PC-3 (cell line): ENCODE measurements around the gene IL17RC. TPM values are rescaled to one million over a fixed set of nuclear protein-coding genes. Genes with fewer than 3 reads are reported as not detected.

Source experiments
- ATAC-seq: fragments of 200-7000 bp; cut with Tn5 transposase; 2 replicates; pipeline ENCODE4 v1.9.1; 2020; ENCODE audit warnings: mild to moderate bottlenecking, moderate library complexity
- BruUV-seq: library from RNA; stranded (reverse); fragments of 400-500 nt; replicated peaks from 2 replicates; lab custom pipeline; 2021; lab: Mats Ljungman, UMichigan
- CTCF ChIA-PET: fragments of 300-600 bp; sonication (Branson Sonifier 250); formaldehyde crosslinking; loops from one replicate; lab custom pipeline; 2022; ENCODE audit warnings: antibody characterized with exemption; lab: Charles Lee
- POLR2A ChIA-PET: fragments of 300-600 bp; sonication (Branson Sonifier 250); formaldehyde crosslinking; loops from one replicate; lab custom pipeline; 2022; ENCODE audit warnings: antibody characterized with exemption; ENCODE audit not compliant: unreplicated experiment; lab: Charles Lee
- DNase-seq: peaks from one replicate; pipeline ENCODE4 v3.0.0-alpha.2; 2015
- H2AFZ ChIP-seq: fragments of 300-600 bp; sonication (generic); 2 replicates; pipeline ENCODE4 v1.6.0; 2016; ENCODE audit warnings: antibody characterized with exemption, low read length
- H3F3A ChIP-seq: fragments of 300-600 bp; sonication (generic); one replicate; pipeline ENCODE4 v1.6.0; 2017; ENCODE audit warnings: antibody characterized with exemption, low read length, control low read depth, mild to moderate bottlenecking; ENCODE audit not compliant: unreplicated experiment
- H3K27ac ChIP-seq: fragments of 300-600 bp; sonication (generic); 2 replicates; pipeline ENCODE4 v1.5.1; 2016; ENCODE audit warnings: mild to moderate bottlenecking, low read length
- H3K27me3 ChIP-seq: fragments of 300-600 bp; sonication (generic); 2 replicates; pipeline ENCODE4 v1.6.1; 2016; ENCODE audit warnings: low read length, mixed read lengths
- H3K36me3 ChIP-seq: fragments of 300-600 bp; sonication (generic); 2 replicates; pipeline ENCODE4 v1.6.1; 2016; ENCODE audit warnings: low read depth, mixed run types, low read length, mixed read lengths
- H3K4me1 ChIP-seq: fragments of 300-600 bp; sonication (generic); 2 replicates; pipeline ENCODE4 v1.5.1; 2016; ENCODE audit warnings: low read length; ENCODE audit not compliant: insufficient read depth
- H3K4me2 ChIP-seq: fragments of 300-600 bp; sonication (generic); 2 replicates; pipeline ENCODE4 v1.6.0; 2016; ENCODE audit warnings: low read length
- H3K4me3 ChIP-seq: fragments of 300-600 bp; sonication (generic); 2 replicates; pipeline ENCODE4 v1.5.1; 2016; ENCODE audit warnings: mild to moderate bottlenecking, low read length, mixed read lengths
- H3K79me2 ChIP-seq: fragments of 300-600 bp; sonication (generic); 2 replicates; pipeline ENCODE4 v1.6.1; 2017; ENCODE audit warnings: low read length, mixed read lengths
- H3K9ac ChIP-seq: fragments of 300-600 bp; sonication (generic); 2 replicates; pipeline ENCODE4 v1.6.0; 2016; ENCODE audit warnings: mild to moderate bottlenecking, low read length
- H3K9me2 ChIP-seq: fragments of 300-600 bp; sonication (generic); replicated peaks from 2 replicates; pipeline ENCODE4 v1.6.1; 2016; ENCODE audit warnings: mixed run types, low read length, mixed read lengths
- H3K9me3 ChIP-seq: fragments of 300-600 bp; sonication (generic); 2 replicates; pipeline ENCODE4 v1.6.1; 2016; ENCODE audit warnings: low read length, mixed read lengths
- H4K20me1 ChIP-seq: fragments of 300-600 bp; sonication (generic); 2 replicates; pipeline ENCODE4 v1.6.1; 2016; ENCODE audit warnings: low read length, mixed read lengths
- CTCF ChIP-seq: fragments of 300-600 bp; sonication (generic); conservative IDR thresholded peaks from 2 replicates; pipeline ENCODE4 v1.5.1; 2017; ENCODE audit warnings: antibody characterized with exemption, low read depth, mild to moderate bottlenecking, low read length
- EZH2 ChIP-seq: fragments of 300-600 bp; sonication (generic); IDR thresholded peaks from one replicate; pipeline ENCODE4 v1.6.1; 2017; ENCODE audit warnings: antibody characterized with exemption, mild to moderate bottlenecking, low read length; ENCODE audit not compliant: unreplicated experiment
- EZH2phosphoT487 ChIP-seq: fragments of 300-600 bp; sonication (generic); IDR thresholded peaks from 2 replicates; pipeline ENCODE4 v1.6.1; 2018; ENCODE audit warnings: mild to moderate bottlenecking, antibody characterized with exemption, low read length, borderline replicate concordance
- intact Hi-C: fragments of 100-400 bp; cut with micrococcal nuclease; formaldehyde crosslinking; loops from 2 replicates; pipeline ENCODE4 v1.9.0; 2023
- total RNA-seq: library from RNA; depleted of rRNA; stranded (reverse); fragments of >200 nt; gene quantifications from 2 replicates; pipeline ENCODE4 v1.2.3, GENCODE V29; 2014

Gene IL17RC
- total RNA-seq, 1 experiment from 2014 or later = 116 TPM

GRCh38 chr3:9946112-9947024 lies 29.5 kb downstream of the IL17RC start:
- H3K27me3 ChIP-seq = no peaks in the 10 kb centered on the region
- TF ChIP-seq EZH2 (no peak), CTCF (peak; percentile 71), EZH2phosphoT487 (no peak)
- peak overlapping the region; percentile 72 for H3K9ac ChIP-seq
- H3K79me2 ChIP-seq = peaks cover 21% of the 10 kb centered on the region
- ATAC-seq = peak; percentile 76
- peak overlapping the region; percentile 89 for H2AFZ ChIP-seq
- no peaks in the 10 kb centered on the region; the same call in 1 of the 2 replicates for H3K36me3 ChIP-seq
- ChIA-PET CTCF (interaction anchor here (0.5 to 1.6 kb wide), 22 partner anchors 10 to 881 kb away, joined by 3 to 24 read pairs (median 4); partner anchors contain the start of gene CRELD1), POLR2A (interaction anchor here (0.6 to 1.1 kb wide), 9 partner anchors 10 to 237 kb away, joined by 3 to 6 read pairs (median 4); partner anchors contain the start of gene CRELD1)
- TSS peak; percentile 45 for BruUV-seq
- H3K4me3 ChIP-seq = peak overlapping the region; percentile 91
- peaks cover 33% of the 10 kb centered on the region for H3K4me1 ChIP-seq
- H4K20me1 ChIP-seq = no peaks in the 10 kb centered on the region
- intact Hi-C loops = loop anchor here (1.0 to 5.0 kb wide), 5 partner anchors 24 to 98 kb away; partner anchors contain the start of gene FANCD2
- no peaks in the 10 kb centered on the region for H3F3A ChIP-seq
- peak overlapping the region; percentile 98 for H3K4me2 ChIP-seq
- H3K9me2 ChIP-seq = no peaks in the 10 kb centered on the region
- peak; percentile 96 for DNase-seq
- no peaks in the 10 kb centered on the region for H3K9me3 ChIP-seq
- H3K27ac ChIP-seq = peak overlapping the region; percentile 21; the same call in 1 of the 2 replicates

GRCh38 chr3:9947025-9947995 lies 30.4 kb downstream of the IL17RC start:
- intact Hi-C loops = loop anchor here (1.0 to 5.0 kb wide), 3 partner anchors 23 to 80 kb away; partner anchors contain the start of gene FANCD2

More at GRCh38 chr3:9947025-9947995, 30.4 kb downstream of the IL17RC start:
- peak overlapping the region; percentile 21; the same call in 1 of the 2 replicates for H3K27ac ChIP-seq
- H3K4me1 ChIP-seq = peaks cover 38% of the 10 kb centered on the region
- no peaks in the 10 kb centered on the region for H3K9me3 ChIP-seq
- CTCF ChIA-PET = interaction anchor here (0.7 to 1.6 kb wide), 11 partner anchors 9 to 245 kb away, joined by 3 to 24 read pairs (median 5); partner anchors contain the start of gene CRELD1
- no peaks in the 10 kb centered on the region for H4K20me1 ChIP-seq
- peak overlapping the region; percentile 89 for H2AFZ ChIP-seq
- H3K4me2 ChIP-seq = peak overlapping the region; percentile 98
- no peaks in the 10 kb centered on the region; the same call in 1 of the 2 replicates for H3K36me3 ChIP-seq
- no peaks in the 10 kb centered on the region for H3F3A ChIP-seq
- no TSS peak for BruUV-seq
- H3K9ac ChIP-seq = peak overlapping the region; percentile 72
- no peaks in the 10 kb centered on the region for H3K9me2 ChIP-seq
- peaks cover 21% of the 10 kb centered on the region for H3K79me2 ChIP-seq
- POLR2A ChIA-PET = interaction anchor here (0.7 to 1.1 kb wide), 3 partner anchors 12 to 116 kb away, joined by 4 to 6 read pairs (median 5); no protein-coding TSS in a partner anchor
- TF ChIP-seq EZH2 = no peak
- TF ChIP-seq EZH2phosphoT487 = peak; percentile 99
- TF ChIP-seq CTCF = peak; percentile 63
- no peaks in the 10 kb centered on the region for H3K27me3 ChIP-seq
- DNase-seq (peak; percentile 95), ATAC-seq (peak; percentile 81)
- H3K4me3 ChIP-seq = peak overlapping the region; percentile 91
